ENCODE results near the gene ZNF232. TPM values are rescaled to one million over a fixed set of nuclear protein-coding genes. Genes with fewer than 3 reads are reported as not detected.
A peak's percentile ranks its signal among the peaks of the same experiment; 100 is the strongest.
"Not testable (repeated sequence)": the region's sequence is repeated elsewhere in the genome, so short reads cannot be mapped to it uniquely, and the experiment has no call there.

The ZNF232 gene
- total RNA-seq, 1 donor from 2014 or later: 5.9 TPM

GRCh38 chr17:5129770-5130169, 18.1 kb upstream of the ZNF232 start:
- not testable (repeated sequence) for DNase-seq (ENCODE audit: low spot score)

GRCh38 chr17:5128905-5129535, 17.3 kb upstream of the ZNF232 start:
- peak; percentile 30 for DNase-seq (ENCODE audit: low spot score)

- DNase-seq (ENCODE audit: low spot score): not testable (repeated sequence)
These were observed 16.7 kb upstream of the ZNF232 start for GRCh38 chr17:5128387-5128786.

- no peak for DNase-seq (ENCODE audit: low spot score)
These were observed 16.2 kb upstream of the ZNF232 start for GRCh38 chr17:5127910-5128309.

- DNase-seq (ENCODE audit: low spot score): no peak
These were observed 15.2 kb upstream of the ZNF232 start for GRCh38 chr17:5126719-5127488.

- not testable (repeated sequence) for DNase-seq (ENCODE audit: low spot score)
These were observed 13.2 kb upstream of the ZNF232 start for GRCh38 chr17:5124896-5125295.

GRCh38 chr17:5124125-5124760, 12.6 kb upstream of the ZNF232 start:
- DNase-seq (ENCODE audit: low spot score): peak; percentile 24

GRCh38 chr17:5123343-5124124, 11.9 kb upstream of the ZNF232 start:
- peak; percentile 32 for DNase-seq (ENCODE audit: low spot score)

GRCh38 chr17:5122586-5123342, 11.1 kb upstream of the ZNF232 start:
- DNase-seq (ENCODE audit: low spot score): peak; percentile 44

- not testable (repeated sequence) for DNase-seq (ENCODE audit: low spot score)
These were observed 10.4 kb upstream of the ZNF232 start for GRCh38 chr17:5122056-5122455.

- no peak for DNase-seq (ENCODE audit: low spot score)
These were observed 9.6 kb upstream of the ZNF232 start for GRCh38 chr17:5121186-5121841.

- not testable (repeated sequence) for DNase-seq (ENCODE audit: low spot score)
These were observed 8.9 kb upstream of the ZNF232 start for GRCh38 chr17:5120436-5121185.

- DNase-seq (ENCODE audit: low spot score): no peak
These were observed 8.4 kb upstream of the ZNF232 start for GRCh38 chr17:5120036-5120435.

GRCh38 chr17:5118219-5118618, 6.5 kb upstream of the ZNF232 start:
- DNase-seq (ENCODE audit: low spot score): no peak

- DNase-seq (ENCODE audit: low spot score): no peak
These were observed 4.3 kb upstream of the ZNF232 start, which contains the start of gene USP6 for GRCh38 chr17:5115673-5116651. USP6 (plus strand) TSS chr17:5116032; CDS start chr17:5130368, 14,336 bp downstream.

- no peak for DNase-seq (ENCODE audit: low spot score)
These were observed 862 bp downstream of the ZNF232 start for GRCh38 chr17:5110816-5111215.

- DNase-seq (ENCODE audit: low spot score): no peak
These were observed 10.8 kb downstream of the ZNF232 start for GRCh38 chr17:5100832-5101231.

GRCh38 chr17:5099271-5099670, 12.4 kb downstream of the ZNF232 start:
- DNase-seq (ENCODE audit: low spot score): no peak
